HepG2 (cell line): ENCODE data around the gene RACGAP1. TPM values are rescaled to one million over a fixed set of nuclear protein-coding genes. Genes with fewer than 3 reads are reported as not detected.

Experiments used
- ARNT ChIP-seq: fragments of 450-650 bp; IDR thresholded peaks from 2 replicates; pipeline ENCODE4 v1.6.1; 2017
- CTCF ChIP-seq: sonication (generic); formaldehyde crosslinking; IDR thresholded peaks from 2 replicates; pipeline ENCODE4 v1.5.0; 2020; ENCODE audit warnings: mild to moderate bottlenecking, missing genetic modification reagents, moderate library complexity
- LCORL ChIP-seq, 2 experiments: fragments of 450-650 bp in 1 of 2; sonication (generic) in 1 of 2; formaldehyde crosslinking in 1 of 2; IDR thresholded peaks; 2 replicates each; pipeline versions ENCODE4 v1.5.0 to v1.6.1; 2017 to 2020; ENCODE audit warnings: antibody characterized with exemption in 1 of 2, missing genetic modification reagents in 1 of 2
- PAX8 ChIP-seq: sonication (generic); formaldehyde crosslinking; IDR thresholded peaks from 2 replicates; pipeline ENCODE4 v1.8.0; 2022; ENCODE audit warnings: mild to moderate bottlenecking, missing genetic modification reagents, borderline replicate concordance
- RELA ChIP-seq: sonication (generic); formaldehyde crosslinking; IDR thresholded peaks from 2 replicates; pipeline ENCODE4 v1.4.0; 2020; ENCODE audit warnings: missing genetic modification reagents
- SIX4 ChIP-seq: sonication (generic); formaldehyde crosslinking; IDR thresholded peaks from 2 replicates; pipeline ENCODE4 v1.4.0; 2020; ENCODE audit warnings: missing genetic modification reagents
- SP4 ChIP-seq: sonication (generic); formaldehyde crosslinking; IDR thresholded peaks from 2 replicates; pipeline ENCODE4 v1.8.1; 2023; ENCODE audit warnings: mild to moderate bottlenecking, missing genetic modification reagents
- ZEB1 ChIP-seq: IDR thresholded peaks from 2 replicates; pipeline ENCODE4 v1.6.1; 2012; ENCODE audit warnings: mild to moderate bottlenecking, low read depth, inconsistent platforms; ENCODE audit not compliant: insufficient replicate concordance
- ZNF577 ChIP-seq: sonication (generic); formaldehyde crosslinking; IDR thresholded peaks from 2 replicates; pipeline ENCODE4 v1.4.0; 2020; ENCODE audit warnings: mild to moderate bottlenecking, low read depth, missing genetic modification reagents, borderline replicate concordance
- ZNF800 ChIP-seq: sonication (generic); formaldehyde crosslinking; IDR thresholded peaks from 2 replicates; pipeline ENCODE4 v1.4.0; 2020; ENCODE audit warnings: missing genetic modification reagents
- polyA plus RNA-seq, 8 experiments: library from polyadenylated mRNA; depleted of rRNA in 3 of 8; stranded (reverse) in 7 of 8; unstranded in 1 of 8; fragments of >200 nt; fragmentation: Illumina TruSeq in 4 of 8; extraction: Trizol in 4 of 8; gene quantifications; 2 replicates each; pipeline versions ENCODE4 v1.2.1 to v1.2.3, GENCODE V29; 2011 to 2016; ENCODE audit warnings: low read depth in 4 of 8, missing spikeins in 1 of 8, mixed read lengths in 1 of 8; ENCODE audit not compliant: insufficient read depth in 1 of 8
- total RNA-seq, 5 experiments: library from RNA; depleted of rRNA; stranded (reverse); fragments of >200 nt; fragmentation: Illumina TruSeq; extraction: Trizol; gene quantifications; 2 replicates each; pipeline ENCODE4 v1.2.3, GENCODE V29; 2016; ENCODE audit warnings: low read depth in 1 of 5
- TF ChIP-seq, protein P1 (sequence below): sonication (generic); formaldehyde crosslinking; IDR thresholded peaks from 2 replicates; pipeline ENCODE4 v1.9.0; 2021; ENCODE audit warnings: missing genetic modification reagents, mild to moderate bottlenecking, borderline replicate concordance
- TF ChIP-seq, protein P2 (sequence below): sonication (generic); formaldehyde crosslinking; IDR thresholded peaks from 2 replicates; pipeline ENCODE4 v1.4.0; 2020; ENCODE audit warnings: missing genetic modification reagents, borderline replicate concordance
- TF ChIP-seq, protein P3 (sequence below): IDR thresholded peaks from 2 replicates; pipeline ENCODE4 v1.4.0; 2020; ENCODE audit warnings: mild to moderate bottlenecking, missing genetic modification reagents
- TF ChIP-seq, protein P4 (sequence below): sonication (generic); formaldehyde crosslinking; conservative IDR thresholded peaks from 2 replicates; pipeline ENCODE4 v1.8.0; 2022; ENCODE audit warnings: mild to moderate bottlenecking, moderate library complexity, missing genetic modification reagents

The RACGAP1 gene
- total and polyA plus RNA-seq, 2 of the 13 experiments (the other 11 are each of a cell fraction or from before 2014, with no cell fraction given), result 16.7 to 57.9 TPM

- TF ChIP-seq LCORL (IDR thresholded peaks at IDR 0.05) (no peak), LCORL (CRISPR knock-in tag; IDR thresholded peaks at IDR 0.05) (0 out of 2 replicates have a peak, but pooled peaks have one; percentile 55), SIX4 (CRISPR knock-in tag) (no peak), SP4 (no peak), ARNT (no peak), ZEB1 (no peak), ZNF577 (CRISPR knock-in tag) (no peak), CTCF (CRISPR knock-in tag) (peak; percentile 90), PAX8 (CRISPR knock-in tag) (no peak), ZNF800 (CRISPR knock-in tag) (no peak), RELA (CRISPR knock-in tag) (no peak)
- TF ChIP-seq, protein P1, sequence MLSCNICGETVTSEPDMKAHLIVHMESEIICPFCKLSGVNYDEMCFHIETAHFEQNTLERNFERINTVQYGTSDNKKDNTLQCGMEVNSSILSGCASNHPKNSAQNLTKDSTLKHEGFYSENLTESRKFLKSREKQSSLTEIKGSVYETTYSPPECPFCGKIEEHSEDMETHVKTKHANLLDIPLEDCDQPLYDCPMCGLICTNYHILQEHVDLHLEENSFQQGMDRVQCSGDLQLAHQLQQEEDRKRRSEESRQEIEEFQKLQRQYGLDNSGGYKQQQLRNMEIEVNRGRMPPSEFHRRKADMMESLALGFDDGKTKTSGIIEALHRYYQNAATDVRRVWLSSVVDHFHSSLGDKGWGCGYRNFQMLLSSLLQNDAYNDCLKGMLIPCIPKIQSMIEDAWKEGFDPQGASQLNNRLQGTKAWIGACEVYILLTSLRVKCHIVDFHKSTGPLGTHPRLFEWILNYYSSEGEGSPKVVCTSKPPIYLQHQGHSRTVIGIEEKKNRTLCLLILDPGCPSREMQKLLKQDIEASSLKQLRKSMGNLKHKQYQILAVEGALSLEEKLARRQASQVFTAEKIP (CRISPR knock-in tag), result no peak
- TF ChIP-seq, protein P2, sequence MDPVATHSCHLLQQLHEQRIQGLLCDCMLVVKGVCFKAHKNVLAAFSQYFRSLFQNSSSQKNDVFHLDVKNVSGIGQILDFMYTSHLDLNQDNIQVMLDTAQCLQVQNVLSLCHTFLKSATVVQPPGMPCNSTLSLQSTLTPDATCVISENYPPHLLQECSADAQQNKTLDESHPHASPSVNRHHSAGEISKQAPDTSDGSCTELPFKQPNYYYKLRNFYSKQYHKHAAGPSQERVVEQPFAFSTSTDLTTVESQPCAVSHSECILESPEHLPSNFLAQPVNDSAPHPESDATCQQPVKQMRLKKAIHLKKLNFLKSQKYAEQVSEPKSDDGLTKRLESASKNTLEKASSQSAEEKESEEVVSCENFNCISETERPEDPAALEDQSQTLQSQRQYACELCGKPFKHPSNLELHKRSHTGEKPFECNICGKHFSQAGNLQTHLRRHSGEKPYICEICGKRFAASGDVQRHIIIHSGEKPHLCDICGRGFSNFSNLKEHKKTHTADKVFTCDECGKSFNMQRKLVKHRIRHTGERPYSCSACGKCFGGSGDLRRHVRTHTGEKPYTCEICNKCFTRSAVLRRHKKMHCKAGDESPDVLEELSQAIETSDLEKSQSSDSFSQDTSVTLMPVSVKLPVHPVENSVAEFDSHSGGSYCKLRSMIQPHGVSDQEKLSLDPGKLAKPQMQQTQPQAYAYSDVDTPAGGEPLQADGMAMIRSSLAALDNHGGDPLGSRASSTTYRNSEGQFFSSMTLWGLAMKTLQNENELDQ (CRISPR knock-in tag), result no peak
- TF ChIP-seq, protein P3, sequence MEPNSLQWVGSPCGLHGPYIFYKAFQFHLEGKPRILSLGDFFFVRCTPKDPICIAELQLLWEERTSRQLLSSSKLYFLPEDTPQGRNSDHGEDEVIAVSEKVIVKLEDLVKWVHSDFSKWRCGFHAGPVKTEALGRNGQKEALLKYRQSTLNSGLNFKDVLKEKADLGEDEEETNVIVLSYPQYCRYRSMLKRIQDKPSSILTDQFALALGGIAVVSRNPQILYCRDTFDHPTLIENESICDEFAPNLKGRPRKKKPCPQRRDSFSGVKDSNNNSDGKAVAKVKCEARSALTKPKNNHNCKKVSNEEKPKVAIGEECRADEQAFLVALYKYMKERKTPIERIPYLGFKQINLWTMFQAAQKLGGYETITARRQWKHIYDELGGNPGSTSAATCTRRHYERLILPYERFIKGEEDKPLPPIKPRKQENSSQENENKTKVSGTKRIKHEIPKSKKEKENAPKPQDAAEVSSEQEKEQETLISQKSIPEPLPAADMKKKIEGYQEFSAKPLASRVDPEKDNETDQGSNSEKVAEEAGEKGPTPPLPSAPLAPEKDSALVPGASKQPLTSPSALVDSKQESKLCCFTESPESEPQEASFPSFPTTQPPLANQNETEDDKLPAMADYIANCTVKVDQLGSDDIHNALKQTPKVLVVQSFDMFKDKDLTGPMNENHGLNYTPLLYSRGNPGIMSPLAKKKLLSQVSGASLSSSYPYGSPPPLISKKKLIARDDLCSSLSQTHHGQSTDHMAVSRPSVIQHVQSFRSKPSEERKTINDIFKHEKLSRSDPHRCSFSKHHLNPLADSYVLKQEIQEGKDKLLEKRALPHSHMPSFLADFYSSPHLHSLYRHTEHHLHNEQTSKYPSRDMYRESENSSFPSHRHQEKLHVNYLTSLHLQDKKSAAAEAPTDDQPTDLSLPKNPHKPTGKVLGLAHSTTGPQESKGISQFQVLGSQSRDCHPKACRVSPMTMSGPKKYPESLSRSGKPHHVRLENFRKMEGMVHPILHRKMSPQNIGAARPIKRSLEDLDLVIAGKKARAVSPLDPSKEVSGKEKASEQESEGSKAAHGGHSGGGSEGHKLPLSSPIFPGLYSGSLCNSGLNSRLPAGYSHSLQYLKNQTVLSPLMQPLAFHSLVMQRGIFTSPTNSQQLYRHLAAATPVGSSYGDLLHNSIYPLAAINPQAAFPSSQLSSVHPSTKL (CRISPR knock-in tag), result no peak
- TF ChIP-seq, protein P4, sequence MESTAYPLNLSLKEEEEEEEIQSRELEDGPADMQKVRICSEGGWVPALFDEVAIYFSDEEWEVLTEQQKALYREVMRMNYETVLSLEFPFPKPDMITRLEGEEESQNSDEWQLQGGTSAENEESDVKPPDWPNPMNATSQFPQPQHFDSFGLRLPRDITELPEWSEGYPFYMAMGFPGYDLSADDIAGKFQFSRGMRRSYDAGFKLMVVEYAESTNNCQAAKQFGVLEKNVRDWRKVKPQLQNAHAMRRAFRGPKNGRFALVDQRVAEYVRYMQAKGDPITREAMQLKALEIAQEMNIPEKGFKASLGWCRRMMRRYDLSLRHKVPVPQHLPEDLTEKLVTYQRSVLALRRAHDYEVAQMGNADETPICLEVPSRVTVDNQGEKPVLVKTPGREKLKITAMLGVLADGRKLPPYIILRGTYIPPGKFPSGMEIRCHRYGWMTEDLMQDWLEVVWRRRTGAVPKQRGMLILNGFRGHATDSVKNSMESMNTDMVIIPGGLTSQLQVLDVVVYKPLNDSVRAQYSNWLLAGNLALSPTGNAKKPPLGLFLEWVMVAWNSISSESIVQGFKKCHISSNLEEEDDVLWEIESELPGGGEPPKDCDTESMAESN (CRISPR knock-in tag), result no peak
These were observed 14.0 kb upstream of the RACGAP1 start (continued) for GRCh38 chr12:50039151-50039835.
